GM23338 (cell line): ENCODE data around the gene FAM13C. TPM values are rescaled to one million over a fixed set of nuclear protein-coding genes. Genes with fewer than 3 reads are reported as not detected.

ENCODE experiments used
- ATAC-seq: fragments of 200-7000 bp; cut with Tn5 transposase; 3 replicates; pipeline ENCODE4 v1.9.1; 2020
- DNase-seq: peaks from one replicate; pipeline ENCODE4 v3.0.0-alpha.2; 2015; ENCODE audit warnings: low spot score
- H2AFZ ChIP-seq: fragments of 200-600 bp; sonication (generic); 2 replicates; pipeline ENCODE4 v1.8.0; 2016; ENCODE audit warnings: antibody characterized with exemption, mild to moderate bottlenecking, moderate library complexity
- H3F3A ChIP-seq: fragments of 200-600 bp; sonication (generic); replicated peaks from 2 replicates; pipeline ENCODE4 v1.8.0; 2017; ENCODE audit warnings: antibody characterized with exemption, mixed run types, low read depth
- H3K27ac ChIP-seq: fragments of 200-600 bp; sonication (generic); 2 replicates; pipeline ENCODE4 v1.6.1; 2016; ENCODE audit warnings: low read depth
- H3K27me3 ChIP-seq: fragments of 200-600 bp; sonication (generic); 2 replicates; pipeline ENCODE4 v1.8.0; 2016; ENCODE audit warnings: mild to moderate bottlenecking, mixed run types, moderate library complexity; ENCODE audit not compliant: insufficient read depth
- H3K36me3 ChIP-seq: fragments of 200-600 bp; sonication (generic); 2 replicates; pipeline ENCODE4 v1.8.0; 2016; ENCODE audit warnings: mild to moderate bottlenecking; ENCODE audit not compliant: insufficient read depth
- H3K4me1 ChIP-seq: fragments of 200-600 bp; sonication (generic); 2 replicates; pipeline ENCODE4 v1.8.0; 2016; ENCODE audit warnings: mild to moderate bottlenecking, moderate library complexity; ENCODE audit not compliant: insufficient read depth
- H3K4me2 ChIP-seq: fragments of 200-600 bp; sonication (generic); 2 replicates; pipeline ENCODE4 v1.7.1; 2017; ENCODE audit warnings: mixed run types
- H3K4me3 ChIP-seq: fragments of 200-600 bp; sonication (generic); 2 replicates; pipeline ENCODE4 v1.6.1; 2016; ENCODE audit warnings: mixed run types
- H3K79me2 ChIP-seq: fragments of 200-600 bp; sonication (generic); replicated peaks from 2 replicates; pipeline ENCODE4 v1.8.0; 2017; ENCODE audit warnings: mild to moderate bottlenecking; ENCODE audit not compliant: insufficient read depth
- H3K9me2 ChIP-seq: fragments of 200-600 bp; sonication (generic); 2 replicates; pipeline ENCODE4 v1.8.0; 2017; ENCODE audit not compliant: insufficient read depth
- H4K20me1 ChIP-seq: fragments of 200-600 bp; sonication (generic); replicated peaks from 2 replicates; pipeline ENCODE4 v1.8.0; 2017; ENCODE audit warnings: mild to moderate bottlenecking; ENCODE audit not compliant: insufficient read depth
- H3K27ac Mint-ChIP-seq: 2 replicates; pipeline ENCODE4 v1.8.0; 2020; ENCODE audit warnings: inconsistent platforms, mild to moderate bottlenecking, moderate library complexity, mixed read lengths
- H3K27me3 Mint-ChIP-seq: 3 replicates; pipeline ENCODE4 v1.8.0; 2022; ENCODE audit warnings: low read depth, mild to moderate bottlenecking, moderate library complexity, mixed read lengths, inconsistent platforms; ENCODE audit not compliant: insufficient read depth, poor library complexity
- H3K36me3 Mint-ChIP-seq: 3 replicates; pipeline ENCODE4 v1.8.0; 2021; ENCODE audit warnings: low read depth, mild to moderate bottlenecking, inconsistent platforms, moderate library complexity, mixed read lengths
- H3K4me1 Mint-ChIP-seq: 3 replicates; pipeline ENCODE4 v1.8.0; 2020; ENCODE audit warnings: mild to moderate bottlenecking, inconsistent platforms, mixed read lengths
- H3K4me3 Mint-ChIP-seq: 3 replicates; pipeline ENCODE4 v1.8.0; 2021; ENCODE audit warnings: moderate library complexity, mild to moderate bottlenecking, inconsistent platforms, mixed read lengths
- H3K9me3 Mint-ChIP-seq: 3 replicates; pipeline ENCODE4 v1.8.0; 2020; ENCODE audit warnings: moderate library complexity, mild to moderate bottlenecking, inconsistent platforms, mixed read lengths
- CREB1 ChIP-seq: fragments of 250-450 bp; sonication (Bioruptor Pico); IDR thresholded peaks from 2 replicates; pipeline ENCODE4 v1.5.0; 2020; ENCODE audit warnings: low read depth, mild to moderate bottlenecking, moderate library complexity
- CTCF ChIP-seq, 2 experiments: fragments of 200-600 bp in 1 of 2; sonication (generic) in 1 of 2; conservative IDR thresholded peaks; 2 replicates each; pipeline versions ENCODE4 v1.5.1 to v1.6.1; 2016 to 2017; ENCODE audit warnings: antibody characterized with exemption in 2 of 2, low read depth in 2 of 2, mild to moderate bottlenecking in 2 of 2, moderate library complexity in 1 of 2
- ETS1 ChIP-seq: IDR thresholded peaks from 2 replicates; pipeline ENCODE4 v1.6.1; 2016; ENCODE audit warnings: antibody characterized with exemption
- EZH2 ChIP-seq: fragments of 200-600 bp; sonication (generic); IDR thresholded peaks from one replicate; pipeline ENCODE4 v1.8.0; 2017; ENCODE audit warnings: antibody characterized with exemption, mild to moderate bottlenecking, low read depth; ENCODE audit not compliant: unreplicated experiment
- EZH2phosphoT487 ChIP-seq: fragments of 200-600 bp; sonication (generic); IDR thresholded peaks from one replicate; pipeline ENCODE4 v1.8.1; 2018; ENCODE audit warnings: antibody characterized with exemption; ENCODE audit not compliant: unreplicated experiment
- NANOG ChIP-seq: IDR thresholded peaks from 2 replicates; pipeline ENCODE4 v1.6.1; 2016; ENCODE audit warnings: antibody characterized with exemption, borderline replicate concordance
- POLR2AphosphoS5 ChIP-seq: IDR thresholded peaks from 2 replicates; pipeline ENCODE4 v1.6.1; 2016; ENCODE audit warnings: antibody characterized with exemption, low read depth
- REST ChIP-seq: IDR thresholded peaks from one replicate; pipeline ENCODE4 v1.6.1; 2018; ENCODE audit warnings: antibody characterized with exemption; ENCODE audit not compliant: unreplicated experiment
- STAT1 ChIP-seq: IDR thresholded peaks from one replicate; pipeline ENCODE4 v1.6.1; 2016; ENCODE audit warnings: antibody characterized with exemption; ENCODE audit not compliant: unreplicated experiment
- ZNF114 ChIP-seq: fragments of 250-450 bp; sonication (Bioruptor Pico); IDR thresholded peaks from 2 replicates; pipeline ENCODE4 v1.5.0; 2020; ENCODE audit warnings: mild to moderate bottlenecking, moderate library complexity
- ZNF331 ChIP-seq: fragments of 250-450 bp; sonication (Bioruptor Pico); IDR thresholded peaks from 2 replicates; pipeline ENCODE4 v1.5.0; 2020; ENCODE audit warnings: low read depth, mild to moderate bottlenecking, moderate library complexity
- ZNF462 ChIP-seq: fragments of 250-450 bp; sonication (Bioruptor Pico); IDR thresholded peaks from 2 replicates; pipeline ENCODE4 v1.5.0; 2020; ENCODE audit warnings: mild to moderate bottlenecking, moderate library complexity
- polyA plus RNA-seq: library from polyadenylated mRNA; unstranded; fragments of >200 nt; fragmentation: Nextera tagmentation; extraction: Ambion mirVana; gene quantifications from 2 replicates; pipeline ENCODE4 v1.2.1, GENCODE V29; 2016
- total RNA-seq: library from RNA; depleted of rRNA; stranded (reverse); fragments of >200 nt; shearing (Covaris generic); gene quantifications from 2 replicates; pipeline ENCODE4 v1.2.3, GENCODE V29; 2014

The FAM13C gene
- total and polyA plus RNA-seq, 2 experiments from 2014 or later, result 0.94 to 2.1 TPM

GRCh38 chr10:59268460-59268859 lies 93.9 kb downstream of the FAM13C start (continued):
- no peak for TF ChIP-seq EZH2phosphoT487
- TF ChIP-seq CREB1 (CRISPR knock-in tag), result no peak
- TF ChIP-seq ZNF331 (CRISPR knock-in tag), result no peak
- no peak for TF ChIP-seq REST

- Histone ChIP-seq H3K9me2 (no peaks in the 10 kb centered on the region), H3K27ac (no peak overlapping the region), H3F3A (no peaks in the 10 kb centered on the region), H3K4me1 (no peaks in the 10 kb centered on the region), H2AFZ (no peak overlapping the region), H3K79me2 (no peaks in the 10 kb centered on the region), H3K4me2 (no peak overlapping the region), H4K20me1 (no peaks in the 10 kb centered on the region), H3K4me3 (no peak overlapping the region), H3K27me3 (no peaks in the 10 kb centered on the region), H3K36me3 (no peaks in the 10 kb centered on the region)
- H3K27me3 Mint-ChIP-seq, result peaks cover 2% of the 10 kb centered on the region
- no peak for ATAC-seq
- no peak overlapping the region for H3K4me3 Mint-ChIP-seq
- no peak overlapping the region for H3K27ac Mint-ChIP-seq
- H3K36me3 Mint-ChIP-seq, result no peaks in the 10 kb centered on the region
- DNase-seq, result no peak
- H3K4me1 Mint-ChIP-seq, result no peaks in the 10 kb centered on the region; the same call in 2 of the 3 replicates
- H3K9me3 Mint-ChIP-seq, result no peaks in the 10 kb centered on the region
- TF ChIP-seq ETS1, result no peak
- TF ChIP-seq EZH2, result no peak
- no peak for TF ChIP-seq ZNF114 (CRISPR knock-in tag)
- no peak for TF ChIP-seq CTCF (conservative IDR thresholded peaks at IDR 0.05; ENCODE audit: low read depth in 2 of 2)
- TF ChIP-seq POLR2AphosphoS5, result no peak
- no peak for TF ChIP-seq NANOG
- TF ChIP-seq CREB1 (CRISPR knock-in tag), result no peak
- no peak for TF ChIP-seq STAT1
- no peak for TF ChIP-seq ZNF462 (CRISPR knock-in tag)
- no peak for TF ChIP-seq EZH2phosphoT487
These were observed 96.0 kb downstream of the FAM13C start for GRCh38 chr10:59266321-59266720.
